ENCODE data around the gene CPPED1.
"Not testable (repeated sequence)": the region's sequence is repeated elsewhere in the genome, so short reads cannot be mapped to it uniquely, and the experiment has no call there.

The CPPED1 gene

GRCh38 chr16:12769525-12769924 lies 34.2 kb downstream of the CPPED1 start:
- H3K9me3 Mint-ChIP-seq = no peaks in the 10 kb centered on the region
- H3K27ac Mint-ChIP-seq = no peak overlapping the region
- peaks cover 31% of the 10 kb centered on the region for H3K4me1 Mint-ChIP-seq (ENCODE audit: low read depth)
- peaks cover 75% of the 10 kb centered on the region for H3K36me3 Mint-ChIP-seq (ENCODE audit: low read depth)
- no peak overlapping the region for H3K4me3 Mint-ChIP-seq
- intact Hi-C loops (cut with micrococcal nuclease) = no loop called here
- H3K27me3 Mint-ChIP-seq = no peaks in the 10 kb centered on the region

- Mint-ChIP-seq H3K27me3 (no peaks in the 10 kb centered on the region), H3K9me3 (no peaks in the 10 kb centered on the region), H3K4me3 (no peak overlapping the region), H3K4me1 (ENCODE audit: low read depth) (peaks cover 28% of the 10 kb centered on the region), H3K36me3 (ENCODE audit: low read depth) (peaks cover 64% of the 10 kb centered on the region), H3K27ac (no peak overlapping the region)
- intact Hi-C loops (cut with micrococcal nuclease) = no loop called here
These were observed 35.8 kb downstream of the CPPED1 start for GRCh38 chr16:12767897-12768296.

- Mint-ChIP-seq H3K27ac (no peak overlapping the region), H3K4me3 (no peak overlapping the region), H3K4me1 (ENCODE audit: low read depth) (peaks cover 23% of the 10 kb centered on the region), H3K9me3 (no peaks in the 10 kb centered on the region), H3K27me3 (no peaks in the 10 kb centered on the region), H3K36me3 (ENCODE audit: low read depth) (peaks cover 65% of the 10 kb centered on the region)
- intact Hi-C loops (cut with micrococcal nuclease) = no loop called here
These were observed 36.8 kb downstream of the CPPED1 start for GRCh38 chr16:12766853-12767252.

GRCh38 chr16:12766208-12766607 lies 37.5 kb downstream of the CPPED1 start:
- H3K4me3 Mint-ChIP-seq; H3K9me3 Mint-ChIP-seq; H3K27me3 Mint-ChIP-seq; intact Hi-C loops (cut with micrococcal nuclease); H3K27ac Mint-ChIP-seq: not testable (repeated sequence)
- H3K4me1 Mint-ChIP-seq (ENCODE audit: low read depth) = peaks cover 23% of the 10 kb centered on the region
- H3K36me3 Mint-ChIP-seq (ENCODE audit: low read depth) = peaks cover 64% of the 10 kb centered on the region

GRCh38 chr16:12764813-12765488 lies 38.7 kb downstream of the CPPED1 start:
- peaks cover 27% of the 10 kb centered on the region for H3K4me1 Mint-ChIP-seq (ENCODE audit: low read depth)
- intact Hi-C loops (cut with micrococcal nuclease) = no loop called here
- no peak overlapping the region for H3K27ac Mint-ChIP-seq
- H3K9me3 Mint-ChIP-seq = no peaks in the 10 kb centered on the region
- H3K27me3 Mint-ChIP-seq = no peaks in the 10 kb centered on the region
- H3K36me3 Mint-ChIP-seq (ENCODE audit: low read depth) = peaks cover 64% of the 10 kb centered on the region
- H3K4me3 Mint-ChIP-seq = no peak overlapping the region

- Mint-ChIP-seq H3K4me1 (ENCODE audit: low read depth) (peaks cover 41% of the 10 kb centered on the region), H3K9me3 (no peaks in the 10 kb centered on the region)
These were observed 40.2 kb downstream of the CPPED1 start for GRCh38 chr16:12763517-12763916.

GRCh38 chr16:12760819-12761611 lies 42.7 kb downstream of the CPPED1 start:
- Mint-ChIP-seq H3K27me3 (no peaks in the 10 kb centered on the region), H3K27ac (no peak overlapping the region), H3K4me1 (ENCODE audit: low read depth) (peaks cover 28% of the 10 kb centered on the region), H3K36me3 (ENCODE audit: low read depth) (peaks cover 55% of the 10 kb centered on the region), H3K9me3 (no peaks in the 10 kb centered on the region), H3K4me3 (no peak overlapping the region)
- intact Hi-C loops (cut with micrococcal nuclease) = no loop called here

More at GRCh38 chr16:12763517-12763916, 40.2 kb downstream of the CPPED1 start:
- peaks cover 69% of the 10 kb centered on the region for H3K36me3 Mint-ChIP-seq (ENCODE audit: low read depth)
- H3K4me3 Mint-ChIP-seq = no peak overlapping the region
- H3K27me3 Mint-ChIP-seq = no peaks in the 10 kb centered on the region
- intact Hi-C loops (cut with micrococcal nuclease) = no loop called here
- no peak overlapping the region for H3K27ac Mint-ChIP-seq

GRCh38 chr16:12758670-12759558 lies 44.8 kb downstream of the CPPED1 start:
- Mint-ChIP-seq H3K36me3 (ENCODE audit: low read depth) (peaks cover 56% of the 10 kb centered on the region), H3K9me3 (no peaks in the 10 kb centered on the region), H3K27me3 (no peaks in the 10 kb centered on the region), H3K27ac (peak overlapping the region; percentile 34), H3K4me3 (peak overlapping the region; percentile 32), H3K4me1 (ENCODE audit: low read depth) (peaks cover 32% of the 10 kb centered on the region)
- intact Hi-C loops (cut with micrococcal nuclease) = no loop called here

- H3K4me3 Mint-ChIP-seq = no peak overlapping the region
- intact Hi-C loops (cut with micrococcal nuclease) = no loop called here
- peak overlapping the region; percentile 34 for H3K27ac Mint-ChIP-seq
- peaks cover 40% of the 10 kb centered on the region for H3K4me1 Mint-ChIP-seq (ENCODE audit: low read depth)
- H3K27me3 Mint-ChIP-seq = no peaks in the 10 kb centered on the region
- H3K36me3 Mint-ChIP-seq (ENCODE audit: low read depth) = peaks cover 64% of the 10 kb centered on the region
- no peaks in the 10 kb centered on the region for H3K9me3 Mint-ChIP-seq
These were observed 45.5 kb downstream of the CPPED1 start for GRCh38 chr16:12758031-12758669.

- H3K4me1 Mint-ChIP-seq (ENCODE audit: low read depth) = peaks cover 41% of the 10 kb centered on the region
- intact Hi-C loops (cut with micrococcal nuclease) = no loop called here
- no peaks in the 10 kb centered on the region for H3K27me3 Mint-ChIP-seq
- H3K9me3 Mint-ChIP-seq = no peaks in the 10 kb centered on the region
- H3K36me3 Mint-ChIP-seq (ENCODE audit: low read depth) = peaks cover 64% of the 10 kb centered on the region
- no peak overlapping the region for H3K4me3 Mint-ChIP-seq
- no peak overlapping the region for H3K27ac Mint-ChIP-seq
These were observed 46.1 kb downstream of the CPPED1 start for GRCh38 chr16:12757546-12757945.

- Mint-ChIP-seq H3K4me1 (ENCODE audit: low read depth) (peaks cover 37% of the 10 kb centered on the region), H3K27ac (no peak overlapping the region), H3K9me3 (no peaks in the 10 kb centered on the region), H3K36me3 (ENCODE audit: low read depth) (peaks cover 53% of the 10 kb centered on the region), H3K4me3 (no peak overlapping the region), H3K27me3 (no peaks in the 10 kb centered on the region)
- intact Hi-C loops (cut with micrococcal nuclease) = no loop called here
These were observed 48.7 kb downstream of the CPPED1 start for GRCh38 chr16:12754824-12755543.

GRCh38 chr16:12753203-12754023 lies 50.3 kb downstream of the CPPED1 start:
- Mint-ChIP-seq H3K36me3 (ENCODE audit: low read depth) (peaks cover 47% of the 10 kb centered on the region), H3K4me1 (ENCODE audit: low read depth) (peaks cover 22% of the 10 kb centered on the region), H3K27me3 (no peaks in the 10 kb centered on the region), H3K9me3 (no peaks in the 10 kb centered on the region), H3K27ac (no peak overlapping the region), H3K4me3 (no peak overlapping the region)
- intact Hi-C loops (cut with micrococcal nuclease) = no loop called here
